Right ventricle myocardium superior (tissue), 1 donor: Measurements from ENCODE around the gene ZNF385B. TPM values are rescaled to one million over a fixed set of nuclear protein-coding genes. Genes with fewer than 3 reads are reported as not detected.
"Not testable (repeated sequence)": the region's sequence is repeated elsewhere in the genome, so short reads cannot be mapped to it uniquely, and the experiment has no call there.

ENCODE experiments used
- ATAC-seq: fragments of 200-7000 bp; cut with Tn5 transposase; one replicate; pipeline ENCODE4 v1.9.1; 2020; ENCODE audit warnings: mild to moderate bottlenecking; ENCODE audit not compliant: poor library complexity
- DNase-seq: peaks from one replicate; pipeline ENCODE4 v3.0.0-alpha.2; 2020
- intact Hi-C: fragments of 100-400 bp; cut with DNase I; formaldehyde crosslinking; loops from one replicate; pipeline ENCODE4 v1.11.2; 2022
- total RNA-seq: library from RNA; stranded (reverse); fragmentation: NEBNext Ultra II Directional; extraction: Animal tissue kit (Norgen Biotek cat#: 25700); gene quantifications from one replicate; pipeline ENCODE4 v1.2.1, GENCODE V29; 2021
- donor health status: DM: no; HTN: yes; CAD: no; lungs with severe emphysema.

The ZNF385B gene
- total RNA-seq, 1 donor from 2014 or later, result 0.46 TPM

DNA sequence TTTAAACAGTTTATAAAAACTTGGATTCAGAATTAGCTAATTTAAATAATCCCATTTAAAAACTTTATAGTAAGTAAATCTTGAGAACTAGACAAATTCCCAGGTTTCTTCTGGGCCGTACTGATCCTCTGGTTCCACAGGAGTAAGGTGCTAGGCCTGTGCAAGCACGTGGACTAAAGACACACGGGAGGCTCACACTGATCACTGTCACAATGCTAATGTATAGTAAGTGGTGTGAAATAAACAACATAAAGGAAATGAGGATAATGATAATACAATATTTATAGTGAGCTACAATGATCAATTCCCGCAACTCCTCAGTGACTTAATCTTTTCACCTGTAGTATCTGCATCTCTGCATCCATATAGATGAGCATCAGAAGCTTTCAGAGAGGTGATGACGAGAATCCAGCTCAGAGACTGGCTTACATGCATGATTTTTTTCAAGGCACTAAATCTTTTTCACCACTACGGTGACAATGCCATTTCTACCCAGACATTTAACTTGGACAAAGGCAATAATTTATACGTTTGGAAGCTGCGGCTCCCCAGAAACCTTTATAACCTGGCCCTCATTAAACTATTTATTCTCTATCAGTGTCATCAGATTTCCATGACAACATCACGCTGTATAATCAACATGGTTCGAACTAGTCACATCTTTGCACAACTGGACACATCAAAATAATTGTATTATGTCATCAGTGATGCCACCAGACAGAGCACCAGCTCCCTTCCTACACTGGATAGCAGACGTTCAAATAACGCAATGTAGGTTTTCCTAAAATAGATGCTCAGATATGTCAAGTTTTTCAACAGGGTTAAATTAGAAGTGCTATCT, 196.2 kb downstream of the ZNF385B start:
- DNase-seq (no peak), ATAC-seq (no peak)
- intact Hi-C loops, result no loop called here

GRCh38 chr2:179661986-179662385, 199.4 kb downstream of the ZNF385B start:
- DNase-seq (no peak), ATAC-seq (no peak)

DNA sequence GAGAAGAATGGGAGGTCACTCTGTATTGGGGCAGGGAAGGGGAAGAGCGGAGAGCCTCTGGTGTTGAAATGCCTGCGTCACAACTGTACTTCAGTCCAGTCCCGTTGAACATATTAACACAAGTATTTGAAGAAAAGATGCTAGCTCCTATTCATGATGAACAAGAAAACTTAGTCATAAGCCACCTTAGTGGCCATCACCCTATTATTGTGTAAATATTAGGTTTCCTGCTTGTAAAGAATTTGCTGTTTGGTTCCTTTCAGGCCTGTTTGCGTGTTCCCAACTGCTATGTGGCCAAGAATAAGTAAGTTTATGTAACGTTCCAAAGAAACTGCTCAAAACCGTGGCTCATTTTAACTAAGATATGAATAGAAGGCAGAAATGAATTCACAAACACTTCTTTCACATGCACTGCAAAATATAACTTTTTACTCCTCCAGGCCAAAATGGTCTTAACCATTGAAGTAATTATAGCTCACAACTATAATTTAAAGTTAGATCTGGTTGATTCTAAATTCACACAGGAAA, 204.3 kb downstream of the ZNF385B start:
- ATAC-seq, result no peak
- no peak for DNase-seq
- intact Hi-C loops, result no loop called here

More at GRCh38 chr2:179661986-179662385, 199.4 kb downstream of the ZNF385B start:
- intact Hi-C loops, result no loop called here

- intact Hi-C loops, result no loop called here
- DNase-seq (no peak), ATAC-seq (no peak)
These were observed 205.8 kb downstream of the ZNF385B start for GRCh38 chr2:179655627-179656026.

GRCh38 chr2:179654806-179655205, 206.6 kb downstream of the ZNF385B start:
- intact Hi-C loops, result no loop called here
- DNase-seq (no peak), ATAC-seq (no peak)

DNA sequence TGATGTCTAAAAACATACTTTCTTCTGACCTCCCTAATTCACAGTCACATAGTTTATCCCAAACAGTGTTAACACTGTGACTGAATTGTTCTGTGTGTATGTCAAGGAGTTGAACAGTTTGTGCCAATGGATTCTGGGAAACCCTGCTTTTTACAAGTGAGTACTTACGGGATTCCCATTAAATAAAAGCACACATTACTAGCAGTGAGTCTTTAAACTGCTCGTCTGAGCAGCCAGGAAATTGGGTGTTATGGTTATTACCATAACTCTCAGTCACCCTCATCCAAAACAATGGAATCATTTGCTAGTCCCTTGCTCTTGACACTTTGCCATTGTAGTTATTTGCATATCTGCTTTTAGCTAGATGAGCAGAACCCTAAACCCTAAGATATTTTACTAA, 209.1 kb downstream of the ZNF385B start:
- no peak for DNase-seq
- ATAC-seq, result no peak
- intact Hi-C loops, result no loop called here

DNA sequence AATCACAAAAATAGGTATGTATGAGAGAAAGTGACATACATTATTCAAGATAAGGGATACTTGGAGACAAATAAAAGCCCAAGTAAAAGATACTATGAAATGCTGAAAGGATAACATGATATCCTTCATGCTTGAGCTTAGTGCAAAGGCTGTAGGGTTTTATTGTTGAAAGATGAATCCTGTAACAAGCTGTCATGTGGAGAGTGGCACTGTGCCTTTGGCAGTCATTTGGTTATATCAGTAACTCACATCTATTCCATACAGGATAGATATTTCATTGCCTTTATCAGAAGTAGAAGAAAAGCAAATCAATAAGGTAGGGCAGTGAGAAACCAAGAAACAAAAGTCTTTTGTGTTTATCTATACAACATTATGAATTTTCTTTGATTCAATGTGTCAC, 211.0 kb downstream of the ZNF385B start:
- DNase-seq, result no peak
- no peak for ATAC-seq
- intact Hi-C loops, result no loop called here

GRCh38 chr2:179646862-179647587, 214.4 kb downstream of the ZNF385B start:
- intact Hi-C loops, result no loop called here
- no peak for ATAC-seq
- DNase-seq, result no peak

GRCh38 chr2:179646173-179646769, 215.1 kb downstream of the ZNF385B start:
- DNase-seq (no peak), ATAC-seq (no peak)
- intact Hi-C loops, result no loop called here

- intact Hi-C loops, result no loop called here
- ATAC-seq (no peak), DNase-seq (no peak)
These were observed 216.4 kb downstream of the ZNF385B start for GRCh38 chr2:179645047-179645446.

DNA sequence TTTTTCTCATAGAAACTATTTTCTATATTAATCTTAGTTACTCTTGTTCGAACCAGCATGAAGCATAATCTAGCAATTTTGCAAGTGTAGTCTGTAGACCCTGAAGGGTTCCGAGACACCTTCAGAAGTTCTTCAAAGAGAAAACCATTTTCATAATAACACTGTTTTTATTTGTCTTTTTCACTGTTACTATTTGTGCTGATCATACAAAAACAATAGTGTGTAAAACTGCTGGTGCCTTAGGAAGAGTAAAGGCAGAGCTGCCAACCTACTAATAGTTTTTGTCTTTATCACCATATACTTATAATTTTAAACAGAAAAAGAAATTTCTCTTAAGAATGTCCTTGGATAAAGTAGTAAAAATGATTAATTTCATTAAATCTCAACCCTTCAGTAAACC, 218.9 kb downstream of the ZNF385B start:
- ATAC-seq, result no peak
- intact Hi-C loops, result no loop called here
- no peak for DNase-seq

GRCh38 chr2:179636995-179637394, 224.4 kb downstream of the ZNF385B start:
- ATAC-seq, result peak; percentile 83
- intact Hi-C loops, result no loop called here
- DNase-seq, result no peak

DNA sequence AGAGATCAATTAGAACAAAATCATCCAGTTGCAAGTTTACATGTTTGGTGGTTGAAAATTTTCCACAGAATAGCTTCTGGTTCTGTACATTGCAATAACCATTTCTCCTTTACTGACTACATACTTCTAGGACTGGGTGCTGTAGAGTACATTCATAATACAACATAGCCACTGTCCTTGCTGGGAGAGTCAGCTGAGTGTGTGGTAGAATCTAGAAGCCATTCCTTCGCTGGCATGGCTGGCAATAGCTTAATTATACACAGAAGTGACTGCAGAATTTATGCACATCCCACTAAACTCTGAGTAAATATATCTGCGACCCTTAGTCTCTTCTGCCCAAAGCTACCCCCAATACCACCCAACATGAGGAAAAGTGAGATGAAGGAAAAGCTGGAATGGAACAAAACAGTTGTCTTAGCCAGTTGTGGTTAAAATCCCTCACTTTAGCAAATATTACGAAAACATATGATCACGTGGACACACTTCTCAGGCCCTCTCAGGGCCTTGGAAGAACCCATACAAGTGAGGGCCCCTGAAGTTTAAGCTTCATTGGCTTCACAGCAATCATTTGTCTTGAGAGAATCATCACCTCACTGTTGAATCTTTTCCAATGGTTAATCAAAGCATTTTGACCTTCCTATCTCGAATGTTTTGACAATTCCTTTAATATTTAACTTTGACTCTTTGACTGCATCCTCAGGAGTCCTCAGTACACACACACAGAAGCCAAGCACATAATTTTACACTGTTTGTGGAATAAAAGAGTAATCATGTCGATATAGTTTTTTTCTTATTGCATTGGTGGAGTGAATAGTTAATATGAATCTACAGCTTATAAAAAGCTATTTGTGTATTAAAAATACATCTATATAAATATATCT, 225.1 kb downstream of the ZNF385B start:
- intact Hi-C loops, result no loop called here
- ATAC-seq (peak; percentile 31), DNase-seq (no peak)

DNA sequence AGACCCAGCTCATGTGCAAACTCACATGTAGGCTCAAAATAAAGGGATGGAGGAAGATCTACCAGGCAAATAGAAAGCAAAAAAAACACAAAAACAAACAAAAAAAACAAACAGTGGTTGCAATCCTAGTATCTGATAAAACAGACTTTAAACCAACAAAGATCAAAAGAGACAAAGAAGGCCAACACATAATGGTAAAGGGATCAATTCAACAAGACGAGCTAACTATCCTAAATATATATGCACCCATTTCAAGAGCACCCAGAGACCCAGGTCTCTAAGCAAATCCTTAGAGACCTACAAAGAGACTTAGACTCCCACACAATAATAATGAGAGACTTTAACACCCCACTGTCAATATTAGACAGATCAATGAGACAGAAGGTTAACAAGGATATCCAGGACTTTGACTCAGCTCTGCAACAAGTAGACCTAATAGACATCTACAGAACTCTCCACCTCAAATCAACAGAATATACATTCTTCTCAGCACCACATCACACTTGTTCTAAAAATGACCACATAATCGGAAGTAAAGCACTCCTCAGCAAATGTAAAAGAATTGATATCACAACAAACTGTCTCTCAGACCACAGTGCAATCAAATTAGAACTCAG, 229.5 kb downstream of the ZNF385B start:
- DNase-seq, result not testable (repeated sequence)

GRCh38 chr2:179629776-179630175, 231.6 kb downstream of the ZNF385B start:
- DNase-seq, ATAC-seq, intact Hi-C loops: not testable (repeated sequence)

More for the DNA sequence above, 229.5 kb downstream of the ZNF385B start:
- ATAC-seq, intact Hi-C loops: not testable (repeated sequence)

GRCh38 chr2:179626261-179626660, 235.2 kb downstream of the ZNF385B start:
- ATAC-seq (no peak), DNase-seq (no peak)
- intact Hi-C loops, result no loop called here

DNA sequence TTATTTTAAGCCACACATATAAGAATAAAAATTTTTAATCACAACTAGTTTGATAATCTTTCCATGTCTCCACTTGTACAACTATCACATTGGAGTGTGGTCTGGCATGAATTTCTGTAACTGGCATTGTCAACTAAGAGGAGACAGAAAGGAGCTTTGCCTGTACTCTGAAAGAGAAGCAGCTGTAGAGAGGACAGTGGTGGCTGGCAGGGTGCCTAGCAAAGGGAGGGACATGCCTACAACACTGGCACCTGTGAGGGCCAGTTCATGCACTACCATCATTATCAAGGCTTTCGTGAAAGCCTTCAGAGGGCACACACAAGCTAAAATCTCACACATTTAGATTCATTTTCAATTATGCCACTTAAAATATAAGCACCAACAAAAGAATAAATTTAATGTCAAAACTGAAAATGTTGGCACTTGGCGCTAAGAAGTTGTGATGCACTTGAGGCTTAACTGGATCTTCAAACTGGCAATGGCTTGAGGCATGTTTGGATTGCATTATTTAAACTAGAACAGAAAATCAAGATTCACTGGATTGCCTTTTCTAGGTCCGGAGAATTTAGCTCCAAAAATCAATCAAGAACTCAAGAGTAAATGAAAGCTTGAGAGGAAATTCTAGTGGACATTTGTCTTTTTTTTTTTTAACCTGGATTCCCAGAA, 238.6 kb downstream of the ZNF385B start:
- intact Hi-C loops, result no loop called here
- ATAC-seq (peak; percentile 88), DNase-seq (peak; percentile 69)
